Right lobe of liver (tissue), 4 donors: ENCODE data around the gene ZNF362.

Experiments
- POLR2A ChIP-seq: fragments of 450-650 bp; IDR thresholded peaks from one replicate; pipeline ENCODE4 v1.6.1; 2017; ENCODE audit warnings: antibody characterized with exemption, mild to moderate bottlenecking
- TF ChIP-seq, protein P1 (sequence below), 4 donors: fragments of 200-600 bp in 3 of 4; fragments of 450-650 bp in 1 of 4; IDR thresholded peaks; one replicate each; pipeline versions ENCODE4 v1.5.1 to v1.8.0; 2016 to 2022; ENCODE audit warnings: antibody characterized with exemption in 4 of 4, mild to moderate bottlenecking in 2 of 4
- donor health status: DM: no; HTN: no; CAD: no.
- donor health status: DM: no; HTN: no; CAD: no.
- donor health status: DM: no; HTN: yes; CAD: no.

DNA sequence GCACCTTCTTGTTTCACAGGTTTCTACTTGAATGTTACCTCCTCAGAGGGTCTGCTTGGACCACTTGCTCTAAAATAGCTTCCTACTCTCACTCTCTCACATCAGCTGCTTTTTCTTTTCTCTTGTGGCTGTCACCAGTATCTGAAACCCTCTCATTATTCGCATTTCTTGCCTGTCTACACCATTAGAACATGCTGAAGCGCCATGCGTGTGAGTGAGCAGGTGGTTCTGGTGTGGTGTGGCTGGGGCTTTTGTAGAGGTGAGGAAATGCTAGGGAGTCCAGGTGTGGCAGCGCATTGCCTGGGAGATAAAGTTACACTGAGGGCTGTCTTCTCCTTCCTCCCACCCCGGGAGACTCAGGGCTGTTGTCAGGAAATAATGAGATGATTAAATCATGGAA lies 4.1 kb downstream of the ZNF362 start:
- TF ChIP-seq, protein P1, sequence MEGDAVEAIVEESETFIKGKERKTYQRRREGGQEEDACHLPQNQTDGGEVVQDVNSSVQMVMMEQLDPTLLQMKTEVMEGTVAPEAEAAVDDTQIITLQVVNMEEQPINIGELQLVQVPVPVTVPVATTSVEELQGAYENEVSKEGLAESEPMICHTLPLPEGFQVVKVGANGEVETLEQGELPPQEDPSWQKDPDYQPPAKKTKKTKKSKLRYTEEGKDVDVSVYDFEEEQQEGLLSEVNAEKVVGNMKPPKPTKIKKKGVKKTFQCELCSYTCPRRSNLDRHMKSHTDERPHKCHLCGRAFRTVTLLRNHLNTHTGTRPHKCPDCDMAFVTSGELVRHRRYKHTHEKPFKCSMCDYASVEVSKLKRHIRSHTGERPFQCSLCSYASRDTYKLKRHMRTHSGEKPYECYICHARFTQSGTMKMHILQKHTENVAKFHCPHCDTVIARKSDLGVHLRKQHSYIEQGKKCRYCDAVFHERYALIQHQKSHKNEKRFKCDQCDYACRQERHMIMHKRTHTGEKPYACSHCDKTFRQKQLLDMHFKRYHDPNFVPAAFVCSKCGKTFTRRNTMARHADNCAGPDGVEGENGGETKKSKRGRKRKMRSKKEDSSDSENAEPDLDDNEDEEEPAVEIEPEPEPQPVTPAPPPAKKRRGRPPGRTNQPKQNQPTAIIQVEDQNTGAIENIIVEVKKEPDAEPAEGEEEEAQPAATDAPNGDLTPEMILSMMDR (IDR thresholded peaks at IDR 0.05): no peak
- TF ChIP-seq POLR2A: no peak
